Thoracic aorta (tissue), 2 donors: Measurements from ENCODE around the gene OTOG. TPM values are rescaled to one million over a fixed set of nuclear protein-coding genes. Genes with fewer than 3 reads are reported as not detected.

Experiments
- ATAC-seq: fragments of 150-250 bp; one replicate; pipeline ENCODE4 v1.8.0; 2017; ENCODE audit warnings: low read depth; ENCODE audit not compliant: insufficient number of reproducible peaks, low FRiP score
- DNase-seq: peaks from one replicate; pipeline ENCODE4 v3.0.0-alpha.2; 2020; ENCODE audit warnings: low spot score
- H3K27ac ChIP-seq, 2 donors: fragments of 200-600 bp; sonication (generic); 1 replicate in 1 of 2; 2 replicates in 1 of 2; pipeline ENCODE4 v1.5.1; 2016; ENCODE audit warnings: mild to moderate bottlenecking in 2 of 2, moderate library complexity in 2 of 2
- H3K27me3 ChIP-seq: fragments of 200-600 bp; sonication (generic); replicated peaks from 2 replicates; pipeline ENCODE4 v1.6.0; 2016; ENCODE audit warnings: mild to moderate bottlenecking; ENCODE audit not compliant: insufficient read depth
- H3K36me3 ChIP-seq: fragments of 200-600 bp; sonication (generic); one replicate; pipeline ENCODE4 v1.5.1; 2016
- H3K4me1 ChIP-seq, 2 donors: fragments of 200-600 bp; sonication (generic); 1 replicate in 1 of 2; 2 replicates in 1 of 2; pipeline versions ENCODE4 v1.5.1 to v1.6.0; 2016; ENCODE audit warnings: low read depth in 2 of 2, mild to moderate bottlenecking in 1 of 2; ENCODE audit not compliant: control insufficient read depth in 1 of 2
- H3K4me3 ChIP-seq: fragments of 200-600 bp; sonication (generic); 2 replicates; pipeline ENCODE4 v1.5.1; 2016; ENCODE audit warnings: mild to moderate bottlenecking
- H3K9me3 ChIP-seq: fragments of 200-600 bp; sonication (generic); 2 replicates; pipeline ENCODE4 v1.5.1; 2016
- CTCF ChIP-seq: fragments of 200-600 bp; sonication (generic); IDR thresholded peaks from one replicate; pipeline ENCODE4 v1.5.1; 2019; ENCODE audit warnings: antibody characterized with exemption
- total RNA-seq, 2 donors: library from RNA; depleted of rRNA; stranded (reverse); fragments of >200 nt; gene quantifications; one replicate each; pipeline versions ENCODE4 v1.1.0 to v1.2.3, GENCODE V29; 2016

The OTOG gene
- total RNA-seq, 2 donors from 2014 or later = not detected

GRCh38 chr11:17538731-17539130, 8.3 kb upstream of the OTOG start:
- Histone ChIP-seq H3K9me3 (no peaks in the 10 kb centered on the region), H3K27ac (no peak overlapping the region), H3K36me3 (no peaks in the 10 kb centered on the region), H3K27me3 (no peaks in the 10 kb centered on the region), H3K4me3 (no peak overlapping the region), H3K4me1 (no peaks in the 10 kb centered on the region)
- DNase-seq (no peak), ATAC-seq (no peak)
- no peak for TF ChIP-seq CTCF

DNA sequence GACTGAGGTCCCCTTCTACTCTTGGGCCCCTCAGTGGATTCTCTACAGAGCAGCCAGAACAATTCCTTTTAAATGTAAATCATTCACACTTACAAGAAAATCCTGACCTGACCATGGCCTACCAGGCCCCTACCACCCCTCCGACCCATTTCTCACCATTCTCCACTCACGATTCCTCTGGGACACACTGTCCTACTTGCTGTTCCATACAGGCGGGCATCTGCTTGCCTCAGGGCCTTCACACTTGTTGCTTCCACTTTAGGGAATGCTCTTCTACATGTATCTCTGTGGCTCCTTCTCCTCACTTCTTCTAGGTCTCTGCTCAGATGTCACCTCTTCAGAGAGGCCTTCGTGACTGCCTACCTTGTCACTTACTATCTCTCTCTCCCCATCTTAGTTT, 6.3 kb upstream of the OTOG start:
- H3K27ac ChIP-seq = no peak overlapping the region
- DNase-seq (no peak), ATAC-seq (no peak)
- TF ChIP-seq CTCF = no peak
- H3K4me1 ChIP-seq = no peaks in the 10 kb centered on the region
- H3K9me3 ChIP-seq = no peaks in the 10 kb centered on the region
- no peak overlapping the region for H3K4me3 ChIP-seq
- H3K27me3 ChIP-seq = no peaks in the 10 kb centered on the region
- no peaks in the 10 kb centered on the region for H3K36me3 ChIP-seq

GRCh38 chr11:17541330-17541885, 5.7 kb upstream of the OTOG start:
- H3K9me3 ChIP-seq = no peaks in the 10 kb centered on the region
- ATAC-seq (no peak), DNase-seq (no peak)
- H3K27ac ChIP-seq = no peak overlapping the region
- H3K27me3 ChIP-seq = no peaks in the 10 kb centered on the region
- H3K4me1 ChIP-seq = no peaks in the 10 kb centered on the region
- no peaks in the 10 kb centered on the region for H3K36me3 ChIP-seq
- TF ChIP-seq CTCF = no peak
- no peak overlapping the region for H3K4me3 ChIP-seq

DNA sequence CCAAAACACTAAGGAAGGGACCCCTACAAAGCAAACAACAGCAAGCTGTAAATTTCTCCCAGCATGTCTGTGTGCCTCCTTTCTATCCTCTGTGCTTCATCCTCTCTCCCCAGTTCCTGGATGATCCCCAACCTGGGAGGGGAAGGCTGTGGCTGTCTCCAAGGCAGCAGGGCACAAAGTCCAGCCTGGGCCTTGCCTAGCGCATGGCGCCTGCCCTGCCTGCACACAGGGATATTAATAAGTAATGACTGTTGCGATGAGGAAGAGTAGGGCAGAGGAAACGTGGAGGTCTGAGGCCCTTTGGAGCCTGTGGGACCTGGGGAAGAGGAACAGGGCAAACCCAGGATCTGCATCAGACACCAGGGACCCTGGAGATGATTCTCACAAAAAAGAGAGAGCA, 4.8 kb upstream of the OTOG start:
- ATAC-seq = no peak
- Histone ChIP-seq H3K36me3 (no peaks in the 10 kb centered on the region), H3K4me3 (no peak overlapping the region), H3K4me1 (no peaks in the 10 kb centered on the region), H3K27ac (no peak overlapping the region), H3K27me3 (no peaks in the 10 kb centered on the region), H3K9me3 (no peaks in the 10 kb centered on the region)
- no peak for TF ChIP-seq CTCF
- DNase-seq = no peak

DNA sequence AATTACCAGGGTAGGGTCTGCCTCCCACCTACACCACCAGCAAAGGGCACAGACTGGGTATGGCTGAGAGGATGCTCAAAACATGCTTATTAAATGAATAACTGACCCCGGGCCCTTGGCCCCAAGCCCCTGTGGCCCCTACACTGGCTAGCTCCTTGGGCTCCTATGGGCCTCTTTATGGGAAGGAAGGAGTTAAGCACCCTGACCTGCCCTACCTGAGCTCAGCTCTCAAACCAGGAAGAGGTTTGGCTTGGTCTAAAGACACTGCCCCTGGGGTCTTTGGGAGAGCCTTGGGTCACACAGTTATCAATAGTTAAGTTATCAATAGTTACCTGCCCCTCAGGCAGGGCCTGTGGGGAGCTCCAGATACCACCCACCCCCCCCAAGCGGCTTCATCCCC, 4.0 kb upstream of the OTOG start:
- no peak overlapping the region for H3K4me3 ChIP-seq
- H3K4me1 ChIP-seq = no peaks in the 10 kb centered on the region
- H3K9me3 ChIP-seq = no peaks in the 10 kb centered on the region
- H3K36me3 ChIP-seq = no peaks in the 10 kb centered on the region
- no peak for TF ChIP-seq CTCF
- DNase-seq = no peak
- H3K27me3 ChIP-seq = no peaks in the 10 kb centered on the region
- no peak overlapping the region for H3K27ac ChIP-seq
- no peak for ATAC-seq
